ENCODE results near the gene SLC30A5.
"Not testable (repeated sequence)": the region's sequence is repeated elsewhere in the genome, so short reads cannot be mapped to it uniquely, and the experiment has no call there.

SLC30A5 gene

GRCh38 chr5:69105996-69106906, 12.4 kb downstream of the SLC30A5 start:
- DNase-seq, result no peak

GRCh38 chr5:69108367-69108766, 14.6 kb downstream of the SLC30A5 start:
- not testable (repeated sequence) for DNase-seq

- no peak for DNase-seq
These were observed 20.0 kb downstream of the SLC30A5 start for GRCh38 chr5:69113851-69114250.

- DNase-seq, result no peak
These were observed 21.7 kb downstream of the SLC30A5 start for GRCh38 chr5:69115526-69115925.

GRCh38 chr5:69129413-69129812, 35.6 kb downstream of the SLC30A5 start:
- no peak for DNase-seq

- DNase-seq, result no peak
These were observed 36.4 kb downstream of the SLC30A5 start for GRCh38 chr5:69130241-69130640.

GRCh38 chr5:69131304-69131703, 37.5 kb downstream of the SLC30A5 start:
- DNase-seq, result no peak

- DNase-seq, result no peak
These were observed 40.3 kb downstream of the SLC30A5 start for GRCh38 chr5:69134126-69134525.

GRCh38 chr5:69136293-69136692, 42.5 kb downstream of the SLC30A5 start:
- DNase-seq, result no peak

- not testable (repeated sequence) for DNase-seq
These were observed 43.4 kb downstream of the SLC30A5 start for GRCh38 chr5:69137208-69137607.

GRCh38 chr5:69137807-69138206, 44.0 kb downstream of the SLC30A5 start:
- DNase-seq, result no peak

GRCh38 chr5:69138766-69139165, 45.0 kb downstream of the SLC30A5 start:
- DNase-seq, result no peak

- not testable (repeated sequence) for DNase-seq
These were observed 46.4 kb downstream of the SLC30A5 start for GRCh38 chr5:69140239-69140638.

GRCh38 chr5:69140827-69141226, 47.0 kb downstream of the SLC30A5 start:
- no peak for DNase-seq

GRCh38 chr5:69148576-69148975, 54.8 kb downstream of the SLC30A5 start:
- not testable (repeated sequence) for DNase-seq

- no peak for DNase-seq
These were observed 55.3 kb downstream of the SLC30A5 start for GRCh38 chr5:69148981-69149675.

- DNase-seq, result no peak
These were observed 55.8 kb downstream of the SLC30A5 start for GRCh38 chr5:69149676-69150010.

- no peak for DNase-seq
These were observed 58.9 kb downstream of the SLC30A5 start for GRCh38 chr5:69152731-69153130.

- DNase-seq, result no peak
These were observed 62.6 kb downstream of the SLC30A5 start for GRCh38 chr5:69156456-69156855.

- DNase-seq, result no peak
These were observed 64.2 kb downstream of the SLC30A5 start for GRCh38 chr5:69158039-69158438.

GRCh38 chr5:69160651-69161050, 66.8 kb downstream of the SLC30A5 start:
- no peak for DNase-seq

GRCh38 chr5:69166686-69167492, 73.1 kb downstream of the SLC30A5 start, which contains the start of gene CCNB1:
TSS of gene CCNB1 (plus strand) at chr5:69167150. CDS start at chr5:69167263, 113 bp downstream.
- DNase-seq, result peak; percentile 99

GRCh38 chr5:69167493-69167855, 73.7 kb downstream of the SLC30A5 start:
- DNase-seq, result no peak
